IMR-90 (cell line): Measurements from ENCODE around the gene RAP1GAP.

Experiments used
- CTCF ChIP-seq: conservative IDR thresholded peaks from 2 replicates; pipeline ENCODE4 v1.5.1; 2012; ENCODE audit warnings: mild to moderate bottlenecking, low read depth, low read length, improper control_type of control experiment
- FOS ChIP-seq: fragments of 150-350 bp; IDR thresholded peaks from 2 replicates; pipeline ENCODE4 v1.6.1; 2016; ENCODE audit warnings: low read depth, low read length
- POLR2A ChIP-seq: IDR thresholded peaks from 2 replicates; pipeline ENCODE4 v1.6.1; 2012; ENCODE audit warnings: mild to moderate bottlenecking, low read depth, low read length
- RAD21 ChIP-seq: IDR thresholded peaks from 2 replicates; pipeline ENCODE4 v1.6.1; 2012; ENCODE audit warnings: low read length, improper control_type of control experiment

GRCh38 chr1:21597753-21598152 is 71.4 kb downstream of the RAP1GAP start:
- TF ChIP-seq CTCF (no peak), RAD21 (no peak), POLR2A (no peak), FOS (no peak)
